HepG2 (cell line): ENCODE measurements around the gene AGFG1. TPM values are rescaled to one million over a fixed set of nuclear protein-coding genes. Genes with fewer than 3 reads are reported as not detected.

Source experiments
- ATAD3A ChIP-seq: sonication (generic); formaldehyde crosslinking; IDR thresholded peaks from 2 replicates; pipeline ENCODE4 v1.4.0; 2020; ENCODE audit warnings: missing genetic modification reagents
- GTF2F1 ChIP-seq: fragments of 150-350 bp; IDR thresholded peaks from 2 replicates; pipeline ENCODE4 v1.6.1; 2014; ENCODE audit warnings: low read length
- HOXA7 ChIP-seq: sonication (generic); formaldehyde crosslinking; IDR thresholded peaks from 2 replicates; pipeline ENCODE4 v1.8.1; 2022; ENCODE audit warnings: mild to moderate bottlenecking, missing genetic modification reagents, moderate library complexity
- MIER3 ChIP-seq: IDR thresholded peaks from 2 replicates; pipeline ENCODE4 v1.6.1; 2016; ENCODE audit warnings: missing compliant biosample characterization, borderline replicate concordance
- NCOA2 ChIP-seq: sonication (generic); formaldehyde crosslinking; IDR thresholded peaks from 2 replicates; pipeline ENCODE4 v1.8.0; 2022; ENCODE audit warnings: inconsistent platforms
- SAP130 ChIP-seq: IDR thresholded peaks from 2 replicates; pipeline ENCODE4 v1.6.1; 2016; ENCODE audit warnings: low read depth
- ZNF430 ChIP-seq: sonication (generic); formaldehyde crosslinking; IDR thresholded peaks from 2 replicates; pipeline ENCODE4 v1.9.0; 2021; ENCODE audit warnings: mild to moderate bottlenecking, missing genetic modification reagents
- ZNF44 ChIP-seq: sonication (generic); formaldehyde crosslinking; IDR thresholded peaks from 2 replicates; pipeline ENCODE4 v1.5.1; 2020; ENCODE audit warnings: mild to moderate bottlenecking, missing genetic modification reagents
- ZNF547 ChIP-seq: sonication (generic); formaldehyde crosslinking; IDR thresholded peaks from 2 replicates; pipeline ENCODE4 v1.5.1; 2020; ENCODE audit warnings: mild to moderate bottlenecking, missing genetic modification reagents
- ZNF773 ChIP-seq: sonication (generic); formaldehyde crosslinking; IDR thresholded peaks from 2 replicates; pipeline ENCODE4 v1.4.0; 2020; ENCODE audit warnings: missing genetic modification reagents, borderline replicate concordance
- ZNF788 ChIP-seq: sonication (generic); formaldehyde crosslinking; IDR thresholded peaks from 2 replicates; pipeline ENCODE4 v1.5.0; 2020; ENCODE audit warnings: mild to moderate bottlenecking, missing genetic modification reagents, borderline replicate concordance
- polyA plus RNA-seq, 8 experiments: library from polyadenylated mRNA; depleted of rRNA in 3 of 8; stranded (reverse) in 7 of 8; unstranded in 1 of 8; fragments of >200 nt; fragmentation: Illumina TruSeq in 4 of 8; extraction: Trizol in 4 of 8; gene quantifications; 2 replicates each; pipeline versions ENCODE4 v1.2.1 to v1.2.3, GENCODE V29; 2011 to 2016; ENCODE audit warnings: low read depth in 4 of 8, missing spikeins in 1 of 8, mixed read lengths in 1 of 8; ENCODE audit not compliant: insufficient read depth in 1 of 8
- total RNA-seq, 5 experiments: library from RNA; depleted of rRNA; stranded (reverse); fragments of >200 nt; fragmentation: Illumina TruSeq; extraction: Trizol; gene quantifications; 2 replicates each; pipeline ENCODE4 v1.2.3, GENCODE V29; 2016; ENCODE audit warnings: low read depth in 1 of 5
- TF ChIP-seq, protein P1 (sequence below): sonication (generic); formaldehyde crosslinking; conservative IDR thresholded peaks from 2 replicates; pipeline ENCODE4 v1.4.0; 2020; ENCODE audit warnings: mild to moderate bottlenecking, missing genetic modification reagents, moderate library complexity
- TF ChIP-seq, protein P2 (sequence below): sonication (generic); formaldehyde crosslinking; IDR thresholded peaks from 2 replicates; pipeline ENCODE4 v1.4.0; 2020; ENCODE audit warnings: missing genetic modification reagents
- TF ChIP-seq, protein P3 (sequence below): sonication (generic); formaldehyde crosslinking; IDR thresholded peaks from 2 replicates; pipeline ENCODE4 v1.5.1; 2020; ENCODE audit warnings: mild to moderate bottlenecking, missing genetic modification reagents
- TF ChIP-seq, protein P4 (sequence below): sonication (generic); formaldehyde crosslinking; IDR thresholded peaks from 2 replicates; pipeline ENCODE4 v1.8.1; 2022; ENCODE audit warnings: mild to moderate bottlenecking, missing genetic modification reagents
- TF ChIP-seq, protein P5 (sequence below): sonication (generic); formaldehyde crosslinking; IDR thresholded peaks from 2 replicates; pipeline ENCODE4 v1.4.0; 2020; ENCODE audit warnings: missing genetic modification reagents

Gene AGFG1
- total and polyA plus RNA-seq, 2 of the 13 experiments (the other 11 are each of a cell fraction or from before 2014, with no cell fraction given) = 145 to 168 TPM

DNA sequence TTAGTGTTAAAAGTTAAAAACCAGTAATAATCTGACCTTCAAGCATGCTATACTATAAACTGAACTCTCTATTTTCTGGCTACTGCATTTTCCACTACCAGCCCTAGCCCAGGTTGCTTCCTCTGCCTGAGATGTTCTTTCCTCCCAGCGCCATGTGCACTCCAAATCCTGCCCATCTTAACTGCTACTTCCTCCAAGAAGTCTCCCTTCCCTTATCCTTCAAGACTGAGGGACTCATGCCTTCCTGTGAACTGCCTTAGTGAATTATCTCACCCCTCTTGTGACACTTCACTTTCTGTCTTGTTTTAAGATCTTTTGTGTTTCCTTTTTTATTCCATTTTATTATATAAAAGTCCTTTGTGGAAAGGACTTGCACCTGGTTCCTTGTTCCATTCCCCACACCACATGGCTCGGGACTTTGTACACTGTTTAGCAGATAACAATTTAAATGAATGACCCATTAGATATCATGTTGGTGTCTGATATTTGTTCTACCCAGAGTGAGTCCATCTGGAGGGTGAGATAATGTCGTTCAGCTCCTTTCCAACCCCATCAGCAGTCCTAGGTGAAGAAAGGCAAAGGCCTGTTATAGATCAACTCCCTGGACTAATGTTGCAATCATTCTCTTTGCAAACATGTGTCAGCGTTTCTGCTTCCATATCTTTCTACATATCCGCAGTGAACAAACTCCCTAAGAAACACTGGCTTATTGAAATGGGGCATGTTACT lies 20.9 kb upstream of the AGFG1 start (continued):
- TF ChIP-seq, protein P1, sequence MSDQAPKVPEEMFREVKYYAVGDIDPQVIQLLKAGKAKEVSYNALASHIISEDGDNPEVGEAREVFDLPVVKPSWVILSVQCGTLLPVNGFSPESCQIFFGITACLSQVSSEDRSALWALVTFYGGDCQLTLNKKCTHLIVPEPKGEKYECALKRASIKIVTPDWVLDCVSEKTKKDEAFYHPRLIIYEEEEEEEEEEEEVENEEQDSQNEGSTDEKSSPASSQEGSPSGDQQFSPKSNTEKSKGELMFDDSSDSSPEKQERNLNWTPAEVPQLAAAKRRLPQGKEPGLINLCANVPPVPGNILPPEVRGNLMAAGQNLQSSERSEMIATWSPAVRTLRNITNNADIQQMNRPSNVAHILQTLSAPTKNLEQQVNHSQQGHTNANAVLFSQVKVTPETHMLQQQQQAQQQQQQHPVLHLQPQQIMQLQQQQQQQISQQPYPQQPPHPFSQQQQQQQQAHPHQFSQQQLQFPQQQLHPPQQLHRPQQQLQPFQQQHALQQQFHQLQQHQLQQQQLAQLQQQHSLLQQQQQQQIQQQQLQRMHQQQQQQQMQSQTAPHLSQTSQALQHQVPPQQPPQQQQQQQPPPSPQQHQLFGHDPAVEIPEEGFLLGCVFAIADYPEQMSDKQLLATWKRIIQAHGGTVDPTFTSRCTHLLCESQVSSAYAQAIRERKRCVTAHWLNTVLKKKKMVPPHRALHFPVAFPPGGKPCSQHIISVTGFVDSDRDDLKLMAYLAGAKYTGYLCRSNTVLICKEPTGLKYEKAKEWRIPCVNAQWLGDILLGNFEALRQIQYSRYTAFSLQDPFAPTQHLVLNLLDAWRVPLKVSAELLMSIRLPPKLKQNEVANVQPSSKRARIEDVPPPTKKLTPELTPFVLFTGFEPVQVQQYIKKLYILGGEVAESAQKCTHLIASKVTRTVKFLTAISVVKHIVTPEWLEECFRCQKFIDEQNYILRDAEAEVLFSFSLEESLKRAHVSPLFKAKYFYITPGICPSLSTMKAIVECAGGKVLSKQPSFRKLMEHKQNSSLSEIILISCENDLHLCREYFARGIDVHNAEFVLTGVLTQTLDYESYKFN (CRISPR knock-in tag) = peak; percentile 91
- TF ChIP-seq ZNF788 (CRISPR knock-in tag) (no peak), MIER3 (CRISPR knock-in tag) (peak; percentile 94), SAP130 (CRISPR knock-in tag) (peak; percentile 90), ZNF547 (CRISPR knock-in tag) (no peak; the same call in 1 of the 2 replicates), HOXA7 (CRISPR knock-in tag) (no peak), ATAD3A (no peak), ZNF430 (CRISPR knock-in tag) (0 out of 2 replicates have a peak, but pooled peaks have one; percentile 12), NCOA2 (CRISPR knock-in tag) (peak; percentile 95), GTF2F1 (no peak), ZNF44 (CRISPR knock-in tag) (peak; percentile 19; the same call in 1 of the 2 replicates), ZNF773 (CRISPR knock-in tag) (no peak)
- TF ChIP-seq, protein P2, sequence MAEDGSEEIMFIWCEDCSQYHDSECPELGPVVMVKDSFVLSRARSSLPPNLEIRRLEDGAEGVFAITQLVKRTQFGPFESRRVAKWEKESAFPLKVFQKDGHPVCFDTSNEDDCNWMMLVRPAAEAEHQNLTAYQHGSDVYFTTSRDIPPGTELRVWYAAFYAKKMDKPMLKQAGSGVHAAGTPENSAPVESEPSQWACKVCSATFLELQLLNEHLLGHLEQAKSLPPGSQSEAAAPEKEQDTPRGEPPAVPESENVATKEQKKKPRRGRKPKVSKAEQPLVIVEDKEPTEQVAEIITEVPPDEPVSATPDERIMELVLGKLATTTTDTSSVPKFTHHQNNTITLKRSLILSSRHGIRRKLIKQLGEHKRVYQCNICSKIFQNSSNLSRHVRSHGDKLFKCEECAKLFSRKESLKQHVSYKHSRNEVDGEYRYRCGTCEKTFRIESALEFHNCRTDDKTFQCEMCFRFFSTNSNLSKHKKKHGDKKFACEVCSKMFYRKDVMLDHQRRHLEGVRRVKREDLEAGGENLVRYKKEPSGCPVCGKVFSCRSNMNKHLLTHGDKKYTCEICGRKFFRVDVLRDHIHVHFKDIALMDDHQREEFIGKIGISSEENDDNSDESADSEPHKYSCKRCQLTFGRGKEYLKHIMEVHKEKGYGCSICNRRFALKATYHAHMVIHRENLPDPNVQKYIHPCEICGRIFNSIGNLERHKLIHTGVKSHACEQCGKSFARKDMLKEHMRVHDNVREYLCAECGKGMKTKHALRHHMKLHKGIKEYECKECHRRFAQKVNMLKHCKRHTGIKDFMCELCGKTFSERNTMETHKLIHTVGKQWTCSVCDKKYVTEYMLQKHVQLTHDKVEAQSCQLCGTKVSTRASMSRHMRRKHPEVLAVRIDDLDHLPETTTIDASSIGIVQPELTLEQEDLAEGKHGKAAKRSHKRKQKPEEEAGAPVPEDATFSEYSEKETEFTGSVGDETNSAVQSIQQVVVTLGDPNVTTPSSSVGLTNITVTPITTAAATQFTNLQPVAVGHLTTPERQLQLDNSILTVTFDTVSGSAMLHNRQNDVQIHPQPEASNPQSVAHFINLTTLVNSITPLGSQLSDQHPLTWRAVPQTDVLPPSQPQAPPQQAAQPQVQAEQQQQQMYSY = peak; percentile 22; the same call in 1 of the 2 replicates
- TF ChIP-seq, protein P3, sequence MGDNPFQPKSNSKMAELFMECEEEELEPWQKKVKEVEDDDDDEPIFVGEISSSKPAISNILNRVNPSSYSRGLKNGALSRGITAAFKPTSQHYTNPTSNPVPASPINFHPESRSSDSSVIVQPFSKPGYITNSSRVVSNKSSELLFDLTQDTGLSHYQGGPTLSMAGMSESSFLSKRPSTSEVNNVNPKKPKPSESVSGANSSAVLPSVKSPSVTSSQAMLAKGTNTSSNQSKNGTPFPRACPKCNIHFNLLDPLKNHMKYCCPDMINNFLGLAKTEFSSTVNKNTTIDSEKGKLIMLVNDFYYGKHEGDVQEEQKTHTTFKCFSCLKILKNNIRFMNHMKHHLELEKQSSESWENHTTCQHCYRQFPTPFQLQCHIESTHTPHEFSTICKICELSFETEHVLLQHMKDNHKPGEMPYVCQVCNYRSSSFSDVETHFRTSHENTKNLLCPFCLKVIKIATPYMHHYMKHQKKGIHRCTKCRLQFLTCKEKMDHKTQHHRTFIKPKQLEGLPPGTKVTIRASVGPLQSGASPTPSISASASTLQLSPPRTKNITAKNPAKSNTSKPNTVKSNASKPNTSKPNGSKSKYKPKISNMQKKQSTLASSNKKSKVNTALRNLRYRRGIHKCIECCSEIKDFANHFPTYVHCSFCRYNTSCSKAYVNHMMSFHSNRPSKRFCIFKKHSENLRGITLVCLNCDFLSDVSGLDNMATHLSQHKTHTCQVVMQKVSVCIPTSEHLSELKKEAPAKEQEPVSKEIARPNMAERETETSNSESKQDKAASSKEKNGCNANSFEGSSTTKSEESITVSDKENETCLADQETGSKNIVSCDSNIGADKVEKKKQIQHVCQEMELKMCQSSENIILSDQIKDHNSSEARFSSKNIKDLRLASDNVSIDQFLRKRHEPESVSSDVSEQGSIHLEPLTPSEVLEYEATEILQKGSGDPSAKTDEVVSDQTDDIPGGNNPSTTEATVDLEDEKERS (CRISPR knock-in tag) = peak; percentile 97
- TF ChIP-seq, protein P4, sequence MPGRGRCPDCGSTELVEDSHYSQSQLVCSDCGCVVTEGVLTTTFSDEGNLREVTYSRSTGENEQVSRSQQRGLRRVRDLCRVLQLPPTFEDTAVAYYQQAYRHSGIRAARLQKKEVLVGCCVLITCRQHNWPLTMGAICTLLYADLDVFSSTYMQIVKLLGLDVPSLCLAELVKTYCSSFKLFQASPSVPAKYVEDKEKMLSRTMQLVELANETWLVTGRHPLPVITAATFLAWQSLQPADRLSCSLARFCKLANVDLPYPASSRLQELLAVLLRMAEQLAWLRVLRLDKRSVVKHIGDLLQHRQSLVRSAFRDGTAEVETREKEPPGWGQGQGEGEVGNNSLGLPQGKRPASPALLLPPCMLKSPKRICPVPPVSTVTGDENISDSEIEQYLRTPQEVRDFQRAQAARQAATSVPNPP = no peak
- TF ChIP-seq, protein P5, sequence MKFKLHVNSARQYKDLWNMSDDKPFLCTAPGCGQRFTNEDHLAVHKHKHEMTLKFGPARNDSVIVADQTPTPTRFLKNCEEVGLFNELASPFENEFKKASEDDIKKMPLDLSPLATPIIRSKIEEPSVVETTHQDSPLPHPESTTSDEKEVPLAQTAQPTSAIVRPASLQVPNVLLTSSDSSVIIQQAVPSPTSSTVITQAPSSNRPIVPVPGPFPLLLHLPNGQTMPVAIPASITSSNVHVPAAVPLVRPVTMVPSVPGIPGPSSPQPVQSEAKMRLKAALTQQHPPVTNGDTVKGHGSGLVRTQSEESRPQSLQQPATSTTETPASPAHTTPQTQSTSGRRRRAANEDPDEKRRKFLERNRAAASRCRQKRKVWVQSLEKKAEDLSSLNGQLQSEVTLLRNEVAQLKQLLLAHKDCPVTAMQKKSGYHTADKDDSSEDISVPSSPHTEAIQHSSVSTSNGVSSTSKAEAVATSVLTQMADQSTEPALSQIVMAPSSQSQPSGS (CRISPR knock-in tag) = peak; percentile 96
